Measurements from ENCODE around the gene KCNK5.

Gene KCNK5

GRCh38 chr6:39178235-39178634, 51.0 kb downstream of the KCNK5 start:
- no peak for DNase-seq (ENCODE audit: low read depth in 2 of 2, low spot score in 1 of 2)

- no peak for DNase-seq (ENCODE audit: low read depth in 2 of 2, low spot score in 1 of 2)
These were observed 52.1 kb downstream of the KCNK5 start for GRCh38 chr6:39177130-39177529.

DNA sequence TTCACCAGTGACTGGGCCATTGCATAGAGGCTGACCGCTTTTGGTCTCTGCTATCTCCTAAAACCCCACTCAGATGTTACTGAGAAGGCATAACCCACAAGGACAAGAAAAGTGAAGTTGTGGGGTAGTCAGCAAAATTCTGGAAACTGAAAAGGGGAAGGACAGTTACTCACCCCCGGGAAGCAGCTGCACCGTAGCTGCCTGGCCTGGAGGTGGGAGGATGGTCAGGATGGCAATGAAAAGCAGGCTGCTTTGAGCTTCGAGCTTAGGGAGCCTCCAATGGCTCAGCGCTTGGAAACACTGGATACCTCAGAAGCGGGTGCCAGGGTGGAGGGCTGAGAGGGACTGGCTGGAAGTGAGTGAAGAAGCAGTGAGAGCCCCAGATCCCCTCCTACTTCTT, 56.0 kb downstream of the KCNK5 start:
- no peak for DNase-seq (ENCODE audit: low read depth in 2 of 2, low spot score in 1 of 2)

GRCh38 chr6:39172377-39172757, 56.9 kb downstream of the KCNK5 start:
- no peak for DNase-seq (ENCODE audit: low read depth in 2 of 2, low spot score in 1 of 2)

DNA sequence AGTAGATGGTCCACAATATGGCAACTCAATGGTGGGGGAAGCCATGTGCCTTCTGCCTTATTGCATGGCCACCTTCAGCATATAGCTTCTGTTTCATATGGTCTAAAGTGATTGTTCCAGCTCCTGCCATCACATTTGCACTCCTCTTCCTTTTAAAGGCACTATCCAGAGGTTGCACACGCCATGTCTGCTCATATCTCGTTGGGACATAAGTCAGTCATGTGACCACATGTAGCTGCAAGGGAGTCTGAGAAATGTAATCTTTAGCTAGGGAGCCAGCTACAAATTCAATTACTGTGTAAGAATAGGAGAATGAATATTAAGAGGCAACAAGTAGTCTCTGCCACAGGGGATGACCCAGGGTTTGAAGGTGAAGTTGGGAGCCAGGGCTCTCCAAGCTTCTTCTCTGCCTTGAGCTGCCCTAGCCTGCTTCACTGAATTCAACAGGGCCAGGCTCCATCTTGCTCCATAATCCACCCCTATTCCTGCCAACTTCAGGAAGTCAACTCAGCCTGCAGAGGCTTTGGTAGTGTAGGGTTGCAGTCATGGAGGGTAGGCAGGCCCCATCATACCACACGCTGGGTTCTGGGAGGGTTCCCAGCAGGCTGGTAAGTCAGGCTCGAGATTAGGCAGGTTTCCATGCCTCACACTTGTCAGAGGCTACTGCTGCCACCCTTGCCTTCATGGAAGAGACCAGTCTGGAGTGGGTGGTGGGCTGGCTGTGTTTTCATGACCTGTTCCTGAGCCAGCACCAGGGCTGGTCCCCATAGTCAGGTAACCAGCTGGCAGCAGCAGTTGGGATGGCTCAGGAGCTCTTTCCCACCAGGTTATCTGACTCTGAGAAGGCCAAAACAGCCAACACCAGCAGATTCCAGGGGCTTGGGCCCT, 57.5 kb downstream of the KCNK5 start:
- no peak for DNase-seq (ENCODE audit: low read depth in 2 of 2, low spot score in 1 of 2)

GRCh38 chr6:39170860-39171259, 58.4 kb downstream of the KCNK5 start:
- no peak for DNase-seq (ENCODE audit: low read depth in 2 of 2, low spot score in 1 of 2)

GRCh38 chr6:39170389-39170788, 58.9 kb downstream of the KCNK5 start:
- no peak for DNase-seq (ENCODE audit: low read depth in 2 of 2, low spot score in 1 of 2)

DNA sequence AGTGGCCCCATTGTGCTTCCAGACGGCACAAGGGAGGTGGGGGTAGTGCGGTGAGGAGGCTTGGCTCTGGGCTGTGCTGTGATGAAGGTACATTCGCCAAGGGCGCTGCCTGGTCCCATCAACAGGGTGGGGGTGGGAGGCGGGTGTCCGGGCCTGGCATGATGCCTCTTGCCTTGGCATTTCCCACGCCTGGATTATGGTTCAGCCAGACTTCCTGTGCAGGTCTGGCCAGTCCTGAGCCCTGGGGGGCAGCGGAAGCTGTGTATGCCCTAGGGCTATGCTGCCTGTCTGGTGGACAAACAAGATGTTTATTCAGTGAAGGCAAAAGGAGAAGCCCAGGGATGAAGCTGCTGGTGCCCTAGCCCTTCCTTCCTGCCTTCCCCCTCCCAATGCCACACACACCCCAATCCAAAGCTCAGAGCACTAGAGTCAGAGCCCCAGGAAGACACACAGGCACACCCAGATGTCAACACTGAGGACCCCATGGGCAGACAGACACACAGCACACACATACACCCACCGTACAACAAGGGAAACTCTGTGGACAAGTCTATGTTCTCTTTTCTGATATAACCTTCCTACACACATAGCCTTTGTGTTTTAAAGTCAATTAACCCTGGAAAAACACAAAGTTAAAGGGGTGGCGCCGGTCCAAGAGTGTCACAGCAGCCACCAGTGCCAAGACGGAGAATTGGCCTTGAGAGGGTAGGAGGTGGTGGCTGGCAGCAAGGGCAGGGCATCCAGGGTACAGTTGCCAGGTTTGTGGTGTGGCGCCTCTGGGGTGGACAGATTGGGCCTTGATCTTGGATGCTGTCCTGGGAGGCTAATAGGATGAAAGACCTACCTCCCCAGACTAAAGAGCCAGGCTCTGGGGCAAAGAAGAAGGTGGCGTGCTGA, 59.6 kb downstream of the KCNK5 start:
- no peak for DNase-seq (ENCODE audit: low read depth in 2 of 2, low spot score in 1 of 2)

DNA sequence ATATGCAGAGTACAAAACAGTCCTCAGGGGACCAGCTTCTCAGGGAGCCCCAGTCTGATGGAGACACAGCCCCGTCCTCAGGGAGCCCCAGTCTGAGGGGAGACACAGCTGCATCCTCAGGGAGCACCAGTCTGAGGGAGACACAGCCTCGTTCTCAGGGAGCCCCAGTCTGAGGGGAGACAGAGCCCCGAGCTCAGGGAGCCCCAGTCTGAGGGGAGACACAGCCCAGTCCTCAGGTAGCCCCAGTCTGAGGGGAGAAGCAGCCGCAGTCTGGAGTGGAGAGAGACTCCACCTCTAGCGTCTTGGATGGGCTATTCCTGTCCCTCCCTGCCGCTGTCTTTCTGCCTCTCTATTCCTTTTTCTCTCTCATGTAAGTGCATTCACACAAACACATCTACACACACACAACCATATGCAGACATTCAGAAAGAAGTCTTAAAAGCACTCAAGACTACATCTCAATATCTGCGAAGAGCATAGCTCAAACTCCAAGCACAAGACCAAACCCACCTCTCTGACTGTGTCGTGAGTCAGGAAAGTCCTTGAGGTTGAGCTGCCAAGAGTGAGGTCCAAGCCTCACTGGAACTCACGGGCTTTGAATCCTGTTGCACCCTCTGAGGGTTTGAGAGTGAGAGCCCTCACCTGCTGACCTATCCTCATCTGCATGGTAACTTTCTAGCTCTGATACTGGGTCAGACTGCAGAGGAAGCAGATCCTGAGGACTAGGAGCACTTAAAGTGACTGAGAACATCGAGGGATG, 61.2 kb downstream of the KCNK5 start:
- no peak for DNase-seq (ENCODE audit: low read depth in 2 of 2, low spot score in 1 of 2)

DNA sequence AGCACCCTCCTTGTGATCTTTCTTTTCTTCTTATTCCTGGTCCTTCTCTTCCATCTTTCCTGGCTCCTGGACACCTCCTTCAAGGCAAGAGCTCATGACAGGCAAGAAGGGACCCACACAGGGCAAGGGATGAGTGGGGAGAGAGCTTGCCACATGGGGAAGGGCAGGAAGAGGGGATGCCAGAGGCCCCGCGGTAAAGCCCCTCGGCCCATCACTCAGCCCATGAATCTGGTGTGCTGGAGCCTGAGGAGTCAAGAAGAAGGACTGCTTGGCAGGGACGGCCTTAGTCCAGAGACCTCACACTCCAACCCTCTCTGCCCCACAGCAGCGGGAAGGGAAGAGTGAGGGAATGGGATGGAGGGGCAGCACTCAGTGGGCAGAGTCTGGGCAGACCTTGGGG, 62.0 kb downstream of the KCNK5 start:
- no peak for DNase-seq (ENCODE audit: low read depth in 2 of 2, low spot score in 1 of 2)

DNA sequence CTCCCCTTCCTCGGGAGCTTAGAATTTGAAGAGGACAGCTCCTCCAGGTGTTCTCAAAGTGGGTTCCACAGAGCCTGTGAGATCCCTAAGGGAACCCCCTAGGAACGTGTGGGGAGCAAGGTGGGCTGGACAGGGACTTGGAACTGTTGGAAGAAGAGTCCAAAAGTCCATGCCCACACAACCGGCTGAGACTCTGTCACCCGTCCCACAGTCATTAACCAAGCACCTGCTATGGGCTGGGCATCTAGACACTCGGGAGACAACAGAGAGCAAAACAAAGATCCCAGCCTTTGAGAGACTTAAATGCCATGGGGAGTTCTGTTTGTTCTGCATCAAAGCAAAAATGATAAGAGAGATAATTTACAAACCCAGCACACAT, 62.4 kb downstream of the KCNK5 start:
- DNase-seq (ENCODE audit: low read depth in 2 of 2, low spot score in 1 of 2): no peak

GRCh38 chr6:39166189-39166911, 62.9 kb downstream of the KCNK5 start:
- DNase-seq (ENCODE audit: low read depth in 2 of 2, low spot score in 1 of 2): peak; percentile 70 to 71

- DNase-seq (ENCODE audit: low read depth in 2 of 2, low spot score in 1 of 2): no peak
These were observed 71.8 kb downstream of the KCNK5 start for GRCh38 chr6:39157511-39157910.

DNA sequence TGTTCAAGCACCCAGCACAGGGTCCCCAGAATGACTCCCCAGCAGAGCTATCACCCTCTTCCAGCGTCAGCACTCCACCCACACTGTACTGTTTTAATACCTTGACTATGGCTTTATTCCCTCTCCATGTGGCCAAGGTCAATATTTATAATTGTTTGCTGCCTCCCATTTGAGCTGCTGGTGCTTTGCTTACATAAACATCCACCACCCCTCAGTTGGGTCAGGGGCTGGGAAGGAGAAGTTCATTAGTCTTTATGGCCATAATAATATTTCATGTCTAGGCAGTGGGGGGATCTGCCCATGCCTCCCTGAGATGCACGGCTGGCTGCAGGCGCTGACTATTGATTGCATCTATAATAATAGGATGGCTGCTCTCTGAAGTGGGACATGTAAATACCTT, 72.5 kb downstream of the KCNK5 start:
- DNase-seq (ENCODE audit: low read depth in 2 of 2, low spot score in 1 of 2): no peak

GRCh38 chr6:39154705-39155104, 74.6 kb downstream of the KCNK5 start:
- DNase-seq (ENCODE audit: low read depth in 2 of 2, low spot score in 1 of 2): no peak

GRCh38 chr6:39153766-39154397, 75.4 kb downstream of the KCNK5 start:
- DNase-seq (ENCODE audit: low read depth in 2 of 2, low spot score in 1 of 2): no peak

- no peak for DNase-seq (ENCODE audit: low read depth in 2 of 2, low spot score in 1 of 2)
These were observed 77.0 kb downstream of the KCNK5 start for GRCh38 chr6:39152262-39152661.

GRCh38 chr6:39151211-39151610, 78.1 kb downstream of the KCNK5 start:
- no peak for DNase-seq (ENCODE audit: low read depth in 2 of 2, low spot score in 1 of 2)

- no peak for DNase-seq (ENCODE audit: low read depth in 2 of 2, low spot score in 1 of 2)
These were observed 84.6 kb downstream of the KCNK5 start for GRCh38 chr6:39144481-39145173.
